ENCODE data around the gene LNPK.

The LNPK gene

DNA sequence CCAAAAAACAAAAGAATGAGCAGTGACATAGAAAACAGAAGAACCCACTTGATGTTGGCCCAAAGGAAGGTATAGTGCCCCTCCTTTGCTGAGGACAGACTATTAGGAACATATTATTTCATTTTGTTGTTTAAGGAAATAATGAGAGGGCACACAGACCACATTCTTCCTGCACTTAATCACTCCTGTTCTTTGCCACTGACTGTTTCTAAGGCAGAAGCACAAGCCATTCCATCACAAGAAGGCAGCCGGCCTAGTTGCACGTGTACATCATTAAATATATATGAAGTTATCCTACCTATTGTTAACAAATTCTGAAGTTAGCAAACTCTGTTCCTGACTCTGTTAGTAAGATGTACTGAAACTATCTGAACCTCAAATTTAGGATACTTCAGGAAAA lies 110.0 kb downstream of the LNPK start:
- no peak for DNase-seq

DNA sequence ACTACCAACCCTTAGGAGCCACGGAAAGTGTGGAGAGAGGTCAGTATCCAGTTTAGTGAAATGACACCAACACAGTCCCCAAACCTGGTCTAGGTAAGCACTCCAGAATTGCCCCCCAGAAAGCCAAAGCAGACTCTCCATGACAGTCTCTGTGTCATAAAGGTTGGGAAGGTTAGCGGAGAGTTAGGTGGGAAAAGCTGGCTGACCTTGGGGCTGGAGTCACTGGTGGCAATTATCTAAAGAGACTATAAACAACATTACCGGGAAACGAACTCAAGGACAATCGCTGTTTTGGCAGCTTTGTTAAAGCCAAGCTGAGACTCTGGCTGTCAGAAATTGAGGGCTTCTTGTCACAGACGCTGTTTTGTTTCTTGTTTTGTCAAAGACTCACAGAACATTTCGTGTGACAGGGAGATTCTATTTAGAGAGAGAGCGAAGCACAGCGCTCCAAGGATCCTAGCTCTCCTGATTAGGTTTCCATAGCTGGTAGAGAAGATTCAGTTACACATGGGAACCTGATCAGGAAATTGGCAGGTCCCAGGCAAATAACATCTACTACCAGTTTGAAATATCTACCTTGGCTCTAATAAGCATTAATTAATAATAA lies 111.3 kb downstream of the LNPK start:
- no peak for DNase-seq

DNA sequence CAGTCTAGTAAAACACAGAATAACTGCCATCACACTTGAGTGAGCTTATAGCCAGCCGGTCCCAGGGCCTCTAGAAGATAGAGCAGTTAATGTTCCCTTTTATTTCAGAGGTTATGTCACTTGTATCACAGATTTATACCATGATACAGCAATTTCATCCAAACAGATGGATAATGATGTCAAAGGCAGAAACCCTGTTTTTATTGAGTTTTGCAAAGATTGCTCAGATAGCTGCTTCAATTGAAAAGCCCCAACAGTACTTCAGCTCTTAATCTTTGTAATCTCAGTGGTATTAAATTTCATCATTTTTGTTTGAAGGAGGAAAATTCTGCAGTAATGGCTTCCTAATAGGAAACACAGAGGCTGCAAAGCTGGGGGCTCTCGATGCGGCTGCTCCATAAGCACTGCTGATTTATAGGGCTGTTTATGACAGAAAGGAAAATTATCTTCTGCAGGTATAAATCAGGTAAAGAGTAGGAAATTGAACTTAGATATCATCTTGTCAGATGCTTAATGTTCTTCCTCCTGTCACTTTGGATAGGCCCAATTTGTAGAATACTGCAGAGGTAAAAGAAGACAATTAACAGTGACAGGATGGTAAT lies 112.3 kb downstream of the LNPK start:
- no peak for DNase-seq

DNA sequence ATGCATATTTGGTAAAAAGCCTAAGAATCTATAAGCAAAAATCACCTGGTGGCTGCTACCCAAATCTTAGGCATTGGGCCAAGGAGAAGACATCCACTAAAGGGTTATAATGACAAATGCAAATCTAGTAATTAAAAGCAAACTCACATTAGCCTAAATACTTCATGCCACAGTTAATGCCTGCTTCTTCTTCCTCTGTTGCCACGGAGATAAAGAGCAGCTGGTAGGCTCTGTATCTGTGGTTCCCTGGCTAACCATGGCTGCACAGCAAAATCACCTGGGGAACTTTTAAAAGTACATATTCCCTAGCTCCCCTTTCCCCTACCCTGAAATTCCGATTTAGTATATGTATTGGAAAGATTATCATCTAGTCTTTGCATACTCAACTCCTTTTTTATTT lies 114.3 kb downstream of the LNPK start:
- DNase-seq: no peak

DNA sequence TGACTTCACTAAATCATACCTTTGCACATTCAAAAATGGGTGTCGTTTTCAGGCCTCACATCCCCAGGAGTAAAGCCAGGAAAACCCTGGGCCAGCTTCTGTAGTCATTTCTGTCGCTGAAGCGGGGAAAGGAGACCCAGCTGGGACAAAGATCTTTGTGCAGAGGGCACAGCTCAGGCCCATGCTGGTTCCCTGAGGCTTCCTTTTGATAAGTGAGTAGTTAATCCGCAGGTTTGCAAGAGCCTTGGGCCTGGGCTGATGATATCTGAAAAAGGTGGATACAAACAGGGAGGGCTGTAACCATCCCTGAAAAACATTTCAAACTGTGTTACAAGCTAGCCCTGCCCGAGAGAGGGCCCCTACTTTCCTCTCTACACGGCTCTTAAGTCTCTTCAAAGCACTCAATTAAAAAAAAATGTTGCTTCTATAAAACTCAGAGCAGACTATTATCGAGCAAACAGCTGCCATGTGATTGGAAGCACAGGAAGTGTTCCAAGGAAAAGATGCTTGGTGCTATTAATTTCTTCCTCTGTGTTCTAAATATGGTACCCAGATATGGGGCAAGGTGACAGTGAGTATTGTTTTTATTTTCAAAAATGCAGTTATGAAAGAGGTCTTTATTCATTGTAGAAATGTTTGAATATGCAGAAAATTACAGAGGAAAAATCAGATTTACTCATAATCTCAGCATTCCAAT lies 117.2 kb downstream of the LNPK start:
- DNase-seq: no peak

DNA sequence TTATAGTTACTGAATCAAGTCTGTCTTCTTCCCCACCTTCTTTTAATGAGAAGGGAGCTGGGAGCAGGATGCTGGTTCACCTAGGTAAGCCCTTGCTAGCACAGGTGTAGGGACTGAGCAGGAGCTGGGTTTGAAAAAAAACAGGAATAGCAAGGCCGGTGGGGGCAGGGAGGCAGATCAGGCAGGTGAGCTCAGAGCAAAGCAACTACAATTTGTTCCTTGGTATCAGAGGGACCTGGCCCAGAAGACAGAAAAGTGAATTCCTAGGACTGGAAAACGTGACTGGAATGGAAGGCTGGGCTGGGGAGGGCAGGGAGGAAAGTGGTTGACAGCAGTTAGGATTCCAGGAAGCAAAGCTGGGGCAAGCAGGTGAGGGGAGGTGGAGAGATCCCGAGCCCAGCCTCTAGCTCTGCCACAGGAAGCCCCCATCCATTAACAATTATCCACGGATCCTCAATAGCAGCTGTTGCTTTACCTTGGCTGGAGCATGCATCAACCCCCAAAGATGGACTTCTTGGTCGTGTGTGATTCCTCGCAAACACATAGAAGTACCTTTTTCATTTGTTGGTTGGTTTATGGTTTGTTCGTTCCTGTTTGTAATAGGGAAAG lies 118.4 kb downstream of the LNPK start:
- no peak for DNase-seq

DNA sequence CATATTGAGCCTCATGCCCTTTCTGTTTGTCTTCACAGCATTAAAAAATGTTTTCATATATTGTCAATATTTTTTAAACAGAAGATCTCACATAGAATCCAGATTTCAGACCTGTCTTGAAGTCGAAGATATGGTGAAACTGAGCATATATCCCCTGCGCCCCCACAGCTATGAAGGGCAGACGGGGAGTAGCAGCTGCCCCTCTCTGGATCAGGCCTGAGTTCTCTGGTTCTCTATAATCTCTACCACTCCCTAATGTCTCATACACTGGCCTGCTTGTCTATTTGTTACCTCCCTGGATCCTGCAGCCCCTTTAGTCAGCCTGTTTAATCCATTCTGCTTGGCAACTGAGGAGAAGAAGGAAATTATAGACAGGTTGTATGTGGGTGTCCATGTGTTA lies 122.4 kb downstream of the LNPK start:
- DNase-seq: no peak

DNA sequence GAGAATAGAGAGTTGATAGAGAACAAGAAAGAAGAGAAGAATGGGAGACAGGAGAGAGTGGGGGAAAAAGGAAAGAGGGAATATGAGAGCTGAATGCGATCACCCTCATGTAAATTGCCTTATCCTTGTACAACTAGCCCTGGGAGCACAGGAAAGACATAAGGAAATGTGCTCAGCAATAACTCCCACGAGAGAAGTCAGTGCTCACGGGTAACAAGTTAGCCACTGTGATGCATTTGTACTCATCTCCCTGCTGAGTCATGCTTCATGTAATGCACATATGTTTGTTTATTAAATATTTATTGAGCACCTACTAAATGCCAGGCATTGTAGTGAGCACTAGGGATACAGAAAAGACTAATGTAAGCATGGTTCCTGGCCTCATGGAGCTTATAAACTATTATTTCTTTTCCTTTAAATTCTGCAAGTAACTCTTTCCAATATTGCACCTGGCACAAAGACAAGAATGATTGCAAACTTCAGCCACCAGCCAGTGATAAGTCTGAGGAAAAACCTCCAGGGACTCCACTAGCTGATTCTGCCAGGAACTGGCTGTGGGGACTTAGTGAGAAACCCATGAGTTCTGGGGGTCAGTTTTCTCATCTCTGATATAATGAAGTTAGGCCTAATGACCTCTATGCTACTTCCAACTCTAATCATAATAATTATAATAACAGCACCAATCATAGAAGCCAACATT lies 124.1 kb downstream of the LNPK start:
- DNase-seq: no peak

DNA sequence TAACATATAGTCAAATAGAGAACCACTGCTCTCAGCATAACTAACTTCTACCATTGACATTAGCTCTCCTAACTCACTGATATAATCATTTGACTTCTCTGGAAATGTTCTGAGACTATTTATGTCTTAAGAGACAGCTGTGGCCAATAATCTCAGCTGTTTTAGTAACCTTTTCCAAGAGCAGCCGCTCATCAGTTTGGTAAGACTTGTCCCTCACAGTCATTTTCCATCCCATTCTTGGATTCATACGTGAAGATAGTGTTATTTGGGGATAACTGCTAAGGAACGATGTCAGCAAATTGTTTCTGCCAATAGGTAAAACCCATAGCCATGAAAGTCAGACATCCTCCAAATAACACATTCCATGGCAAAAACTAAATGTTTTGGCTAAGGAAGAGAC lies 127.8 kb downstream of the LNPK start:
- DNase-seq: no peak

Data from SHP77 (cell line).